Measurements from ENCODE around the gene TMEM165. TPM values are rescaled to one million over a fixed set of nuclear protein-coding genes. Genes with fewer than 3 reads are reported as not detected.

The TMEM165 gene
- total and polyA plus RNA-seq, 9 of the 15 experiments (the other 6 are each of a cell fraction or from before 2014, with no cell fraction given): 21.3 to 145 (median 96.8) TPM

DNA sequence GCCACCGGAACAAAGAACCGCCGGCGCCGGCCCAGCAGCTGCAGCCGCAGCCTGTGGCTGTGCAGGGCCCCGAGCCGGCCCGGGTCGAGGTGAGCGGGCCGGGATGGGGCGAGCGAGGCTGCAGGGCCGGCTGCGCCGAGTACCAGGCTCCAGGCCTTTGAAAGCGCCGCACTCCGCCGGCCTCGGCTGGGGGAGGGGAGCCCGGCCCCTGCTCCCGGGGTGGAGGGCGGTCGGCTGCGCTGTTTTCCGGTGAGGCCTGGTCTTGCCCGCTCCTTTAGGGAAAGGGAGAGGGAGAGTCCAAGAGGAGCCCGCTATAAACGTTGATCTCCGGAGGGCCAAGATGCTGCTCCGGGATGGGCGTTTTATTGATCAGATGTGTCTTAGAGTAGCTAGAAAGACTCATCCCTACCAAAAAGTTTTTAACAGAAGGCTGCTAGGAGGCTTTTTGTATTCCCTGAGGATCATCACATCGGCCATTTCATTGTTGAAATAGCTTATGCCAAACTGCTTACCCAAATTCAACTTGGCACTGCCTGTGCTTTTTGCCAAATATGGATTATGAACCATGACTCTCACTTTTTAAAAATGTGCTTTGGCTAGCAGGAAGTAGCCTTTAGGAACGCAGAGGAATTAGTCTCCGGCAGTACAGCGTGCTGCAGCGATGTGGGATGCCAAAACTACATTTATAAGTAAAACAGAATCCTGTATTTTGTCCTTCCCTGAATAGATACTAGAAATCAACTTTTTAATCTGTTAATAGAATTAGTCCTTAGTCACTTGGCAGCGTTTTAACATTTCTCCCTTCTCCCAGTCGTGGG is 760 bp downstream of the TMEM165 start:
- peaks cover 30% of the 10 kb centered on the region for H4K20me1 ChIP-seq (replicated peaks; ENCODE audit: control insufficient read depth, insufficient read depth, low read length)
- H3K9ac ChIP-seq (ENCODE audit: insufficient read depth in 1 of 2, low read depth in 2 of 2, low read length in 2 of 2): peak overlapping the region; percentile 92 to 95
- 1% methylated on average over 39 of the region's 41 CpGs for WGBS (ENCODE audit: insufficient coverage, low coverage, missing lambda C conversion rate)
- no peaks in the 10 kb centered on the region for H3K9me3 ChIP-seq (replicated peaks; ENCODE audit: control insufficient read depth, insufficient read depth, low read depth, low read length)
- peaks cover 65% of the 10 kb centered on the region for H3K79me2 ChIP-seq (ENCODE audit: control insufficient read depth, insufficient read depth, low read length)
- BruUV-seq (replicated peaks): no TSS peak
- DNase-seq (ENCODE audit: extremely low read depth in 1 of 4, low spot score in 3 of 4): peak; percentile 54 to 60 (median 57)
- peaks cover 3% of the 10 kb centered on the region for H3K9me1 ChIP-seq (ENCODE audit: control insufficient read depth, insufficient read depth, low read length)
- in situ Hi-C loops (cut with MboI) (no loop called here), intact Hi-C loops (cut with micrococcal nuclease) (loop anchor here (1.0 to 5.0 kb wide), 2 partner anchors 10 to 236 kb away; no protein-coding TSS in a partner anchor)
- peak overlapping the region; percentile 38; the same call in 1 of the 2 replicates for H2AFZ ChIP-seq (ENCODE audit: low read depth, low read length)
- POLR2A ChIA-PET: interaction anchor here (0.6 to 3.4 kb wide), 10 partner anchors 10 to 390 kb away, joined by 3 to 23 read pairs (median 4); partner anchors contain the start of gene SRD5A3
- ATAC-seq: peak; percentile 45
- CTCF ChIA-PET (ENCODE audit: low intra/inter-chr PET ratio): no interaction called here
- FAIRE-seq: peak; percentile 44
- peak overlapping the region; percentile 97 for H3K4me3 ChIP-seq
- H3K4me2 ChIP-seq (ENCODE audit: insufficient read depth, low read length): peak overlapping the region; percentile 93
- H3K27me3 ChIP-seq (ENCODE audit: control insufficient read depth in 2 of 2, insufficient read depth in 2 of 2, low read length in 2 of 2): no peaks in the 10 kb centered on the region
- H3K4me1 ChIP-seq (replicated peaks in 1 of 2; ENCODE audit: control insufficient read depth in 2 of 2, insufficient read depth in 2 of 2, low read length in 2 of 2): peaks cover 10 to 19% of the 10 kb centered on the region in 2 experiments; a peak in 4 of 5 replicates
- peak overlapping the region; percentile 90 for H3K27ac ChIP-seq (ENCODE audit: extremely low read depth, low read depth, low read length)
- peaks cover 40% of the 10 kb centered on the region for H3K36me3 ChIP-seq (ENCODE audit: control insufficient read depth, insufficient read depth, low read length)
- TF ChIP-seq ILF3 (IDR thresholded peaks at IDR 0.05; ENCODE audit: borderline replicate concordance) (no peak), ZKSCAN8 (CRISPR knock-in tag; IDR thresholded peaks at IDR 0.05) (no peak), ZBTB8A (IDR thresholded peaks at IDR 0.05; ENCODE audit: partially characterized antibody) (no peak), ZNF778 (CRISPR knock-in tag; IDR thresholded peaks at IDR 0.05) (no peak), HDAC8 (tag; IDR thresholded peaks at IDR 0.05) (no peak), KDM1A (IDR thresholded peaks at IDR 0.05) (no peak), KLF16 (IDR thresholded peaks at IDR 0.05) (no peak), MTA3 (IDR thresholded peaks at IDR 0.05; ENCODE audit: borderline replicate concordance) (no peak), ARHGAP35 (IDR thresholded peaks at IDR 0.05; ENCODE audit: partially characterized antibody) (no peak), ZNF644 (tag; IDR thresholded peaks at IDR 0.05; ENCODE audit: low read depth) (no peak), SRSF7 (optimal IDR thresholded peaks at IDR 0.05; ENCODE audit: low read depth, low read length) (peak; percentile 9), RBM22 (IDR thresholded peaks at IDR 0.05; ENCODE audit: low read depth, low read length, poor library complexity, severe bottlenecking) (peak; percentile 27)
- TF ChIP-seq, protein P1, sequence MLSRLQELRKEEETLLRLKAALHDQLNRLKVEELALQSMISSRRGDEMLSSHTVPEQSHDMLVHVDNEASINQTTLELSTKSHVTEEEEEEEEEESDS (CRISPR knock-in tag; IDR thresholded peaks at IDR 0.05): no peak
- TF ChIP-seq, protein P2, sequence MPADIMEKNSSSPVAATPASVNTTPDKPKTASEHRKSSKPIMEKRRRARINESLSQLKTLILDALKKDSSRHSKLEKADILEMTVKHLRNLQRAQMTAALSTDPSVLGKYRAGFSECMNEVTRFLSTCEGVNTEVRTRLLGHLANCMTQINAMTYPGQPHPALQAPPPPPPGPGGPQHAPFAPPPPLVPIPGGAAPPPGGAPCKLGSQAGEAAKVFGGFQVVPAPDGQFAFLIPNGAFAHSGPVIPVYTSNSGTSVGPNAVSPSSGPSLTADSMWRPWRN (IDR thresholded peaks at IDR 0.05; ENCODE audit: low read depth): no peak
- TF ChIP-seq, protein P3, sequence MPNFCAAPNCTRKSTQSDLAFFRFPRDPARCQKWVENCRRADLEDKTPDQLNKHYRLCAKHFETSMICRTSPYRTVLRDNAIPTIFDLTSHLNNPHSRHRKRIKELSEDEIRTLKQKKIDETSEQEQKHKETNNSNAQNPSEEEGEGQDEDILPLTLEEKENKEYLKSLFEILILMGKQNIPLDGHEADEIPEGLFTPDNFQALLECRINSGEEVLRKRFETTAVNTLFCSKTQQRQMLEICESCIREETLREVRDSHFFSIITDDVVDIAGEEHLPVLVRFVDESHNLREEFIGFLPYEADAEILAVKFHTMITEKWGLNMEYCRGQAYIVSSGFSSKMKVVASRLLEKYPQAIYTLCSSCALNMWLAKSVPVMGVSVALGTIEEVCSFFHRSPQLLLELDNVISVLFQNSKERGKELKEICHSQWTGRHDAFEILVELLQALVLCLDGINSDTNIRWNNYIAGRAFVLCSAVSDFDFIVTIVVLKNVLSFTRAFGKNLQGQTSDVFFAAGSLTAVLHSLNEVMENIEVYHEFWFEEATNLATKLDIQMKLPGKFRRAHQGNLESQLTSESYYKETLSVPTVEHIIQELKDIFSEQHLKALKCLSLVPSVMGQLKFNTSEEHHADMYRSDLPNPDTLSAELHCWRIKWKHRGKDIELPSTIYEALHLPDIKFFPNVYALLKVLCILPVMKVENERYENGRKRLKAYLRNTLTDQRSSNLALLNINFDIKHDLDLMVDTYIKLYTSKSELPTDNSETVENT (CRISPR knock-in tag; IDR thresholded peaks at IDR 0.05): no peak
- TF ChIP-seq, protein P4, sequence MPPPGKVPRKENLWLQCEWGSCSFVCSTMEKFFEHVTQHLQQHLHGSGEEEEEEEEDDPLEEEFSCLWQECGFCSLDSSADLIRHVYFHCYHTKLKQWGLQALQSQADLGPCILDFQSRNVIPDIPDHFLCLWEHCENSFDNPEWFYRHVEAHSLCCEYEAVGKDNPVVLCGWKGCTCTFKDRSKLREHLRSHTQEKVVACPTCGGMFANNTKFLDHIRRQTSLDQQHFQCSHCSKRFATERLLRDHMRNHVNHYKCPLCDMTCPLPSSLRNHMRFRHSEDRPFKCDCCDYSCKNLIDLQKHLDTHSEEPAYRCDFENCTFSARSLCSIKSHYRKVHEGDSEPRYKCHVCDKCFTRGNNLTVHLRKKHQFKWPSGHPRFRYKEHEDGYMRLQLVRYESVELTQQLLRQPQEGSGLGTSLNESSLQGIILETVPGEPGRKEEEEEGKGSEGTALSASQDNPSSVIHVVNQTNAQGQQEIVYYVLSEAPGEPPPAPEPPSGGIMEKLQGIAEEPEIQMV (tag; conservative IDR thresholded peaks at IDR 0.05; ENCODE audit: low read depth): no peak
